ENCODE measurements around the gene SGO2.

Gene SGO2

DNA sequence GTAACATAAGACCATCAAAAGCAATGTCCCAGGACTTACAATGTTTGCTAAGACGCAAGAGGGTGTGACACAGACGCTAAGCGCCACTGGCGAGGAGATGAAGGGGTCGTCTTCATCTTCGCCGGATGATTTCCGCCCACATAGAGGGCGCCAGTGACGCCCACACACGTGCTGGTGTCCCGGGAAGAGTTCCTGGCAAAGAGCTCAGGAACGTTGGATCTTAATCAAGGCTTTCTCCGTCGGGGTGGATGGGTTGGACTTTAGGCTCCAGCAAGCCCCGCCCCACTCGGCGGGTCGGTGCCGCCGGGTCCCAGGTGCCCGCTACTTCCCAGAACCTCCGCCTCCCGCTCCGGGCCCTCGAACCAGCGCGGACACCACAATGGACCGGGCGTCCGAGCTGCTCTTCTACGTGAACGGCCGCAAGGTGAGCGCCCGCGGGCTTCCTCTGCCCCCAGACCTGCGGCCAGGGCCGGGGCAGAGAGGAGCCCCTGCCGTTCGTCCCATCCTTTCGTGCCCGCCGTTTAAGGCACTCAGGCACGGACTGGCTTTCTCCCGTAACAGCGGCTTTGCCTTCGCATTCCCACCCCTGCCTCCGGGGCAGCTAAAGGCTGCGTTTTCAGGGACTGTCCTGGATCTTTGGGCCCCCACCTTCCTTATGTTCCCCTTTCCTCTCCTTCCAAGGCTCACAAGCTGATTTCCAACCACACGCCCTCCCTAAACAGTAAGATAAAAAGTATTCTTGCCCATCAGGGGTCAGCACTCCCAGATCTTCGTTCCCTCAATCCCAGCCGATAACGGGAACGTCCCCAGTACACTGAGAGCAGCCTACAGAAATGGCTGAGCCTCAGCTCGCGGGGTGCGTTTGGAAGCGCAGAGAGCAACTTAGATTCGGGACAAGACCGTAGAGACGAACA is 60.0 kb downstream of the SGO2 start, which contains the start of gene AOX1:
TSS of gene AOX1 (plus strand) at position 285 of the 914 bp plus-strand sequence. CDS start at position 380, 95 bp downstream.
- TF ChIP-seq, protein P1, sequence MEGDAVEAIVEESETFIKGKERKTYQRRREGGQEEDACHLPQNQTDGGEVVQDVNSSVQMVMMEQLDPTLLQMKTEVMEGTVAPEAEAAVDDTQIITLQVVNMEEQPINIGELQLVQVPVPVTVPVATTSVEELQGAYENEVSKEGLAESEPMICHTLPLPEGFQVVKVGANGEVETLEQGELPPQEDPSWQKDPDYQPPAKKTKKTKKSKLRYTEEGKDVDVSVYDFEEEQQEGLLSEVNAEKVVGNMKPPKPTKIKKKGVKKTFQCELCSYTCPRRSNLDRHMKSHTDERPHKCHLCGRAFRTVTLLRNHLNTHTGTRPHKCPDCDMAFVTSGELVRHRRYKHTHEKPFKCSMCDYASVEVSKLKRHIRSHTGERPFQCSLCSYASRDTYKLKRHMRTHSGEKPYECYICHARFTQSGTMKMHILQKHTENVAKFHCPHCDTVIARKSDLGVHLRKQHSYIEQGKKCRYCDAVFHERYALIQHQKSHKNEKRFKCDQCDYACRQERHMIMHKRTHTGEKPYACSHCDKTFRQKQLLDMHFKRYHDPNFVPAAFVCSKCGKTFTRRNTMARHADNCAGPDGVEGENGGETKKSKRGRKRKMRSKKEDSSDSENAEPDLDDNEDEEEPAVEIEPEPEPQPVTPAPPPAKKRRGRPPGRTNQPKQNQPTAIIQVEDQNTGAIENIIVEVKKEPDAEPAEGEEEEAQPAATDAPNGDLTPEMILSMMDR (IDR thresholded peaks at IDR 0.05; ENCODE audit: low read depth, low read length): peak; percentile 48
- Histone ChIP-seq H3K4me3 (ENCODE audit: low read depth, low read length) (peak within 1 kb of the TSS; percentile 61), H3K36me3 (no peaks in the 10 kb centered on the region), H3K4me1 (no peaks in the 10 kb centered on the region), H3K9me3 (no peaks in the 10 kb centered on the region), H3K27me3 (no peaks in the 10 kb centered on the region)
- peak; percentile 51 for DNase-seq

DNA sequence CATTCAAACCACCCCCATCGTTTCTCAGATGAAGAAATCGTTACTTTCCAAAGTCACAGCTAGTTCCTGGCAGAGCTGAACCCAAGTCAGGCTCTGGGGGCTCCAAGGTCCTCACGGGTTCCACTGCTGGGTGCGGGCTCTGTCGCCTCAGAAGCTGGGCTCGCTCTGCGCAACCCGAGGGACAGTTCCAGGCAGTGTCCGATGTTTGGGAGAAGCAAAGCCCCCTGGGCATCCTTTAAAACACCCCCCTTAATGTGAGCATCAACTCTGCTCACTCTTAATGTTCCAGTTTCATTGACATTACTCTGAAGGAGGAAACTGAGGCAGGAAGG is 60.6 kb downstream of the SGO2 start:
- TF ChIP-seq, protein P1 (IDR thresholded peaks at IDR 0.05; ENCODE audit: low read depth, low read length): no peak
- Histone ChIP-seq H3K4me3 (ENCODE audit: low read depth, low read length) (peak overlapping the region; percentile 61; the same call in 1 of the 2 replicates), H3K27me3 (no peaks in the 10 kb centered on the region), H3K4me1 (no peaks in the 10 kb centered on the region), H3K36me3 (no peaks in the 10 kb centered on the region), H3K9me3 (no peaks in the 10 kb centered on the region)
- no peak for DNase-seq

DNA sequence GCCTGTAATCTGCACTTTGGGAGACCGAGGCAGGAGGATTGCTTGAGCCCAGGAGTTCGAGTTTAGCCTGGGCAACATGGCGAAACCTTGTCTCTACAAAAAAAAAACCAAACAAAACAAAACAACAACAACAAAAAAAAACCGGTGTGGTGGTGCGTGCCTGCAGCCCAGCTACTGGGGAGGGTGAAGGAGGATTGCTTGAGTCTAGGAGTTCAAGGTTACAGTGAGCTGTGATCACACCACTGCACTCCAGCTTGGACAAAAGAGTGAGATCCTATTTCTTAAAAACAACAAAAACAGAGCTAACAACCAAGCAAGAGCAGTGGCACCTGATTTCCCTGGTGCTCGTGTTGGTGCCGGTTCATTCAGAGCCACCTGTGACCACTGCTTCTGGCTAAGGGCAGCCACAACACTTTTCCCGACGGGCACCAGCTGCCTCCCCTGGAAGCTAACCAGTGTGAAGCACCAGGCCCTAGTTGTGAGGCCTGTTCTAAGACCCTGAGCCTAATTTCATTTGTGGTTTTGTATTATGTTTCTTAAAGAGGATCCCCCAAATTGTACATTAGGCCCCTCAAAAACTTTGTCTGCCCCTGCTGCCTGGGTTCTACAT is 61.1 kb downstream of the SGO2 start:
- H3K9me3 ChIP-seq: no peaks in the 10 kb centered on the region
- no peaks in the 10 kb centered on the region for H3K4me1 ChIP-seq
- no peaks in the 10 kb centered on the region for H3K36me3 ChIP-seq
- no peak overlapping the region for H3K4me3 ChIP-seq (ENCODE audit: low read depth, low read length)
- no peak for DNase-seq
- TF ChIP-seq, protein P1 (IDR thresholded peaks at IDR 0.05; ENCODE audit: low read depth, low read length): no peak
- H3K27me3 ChIP-seq: no peaks in the 10 kb centered on the region

DNA sequence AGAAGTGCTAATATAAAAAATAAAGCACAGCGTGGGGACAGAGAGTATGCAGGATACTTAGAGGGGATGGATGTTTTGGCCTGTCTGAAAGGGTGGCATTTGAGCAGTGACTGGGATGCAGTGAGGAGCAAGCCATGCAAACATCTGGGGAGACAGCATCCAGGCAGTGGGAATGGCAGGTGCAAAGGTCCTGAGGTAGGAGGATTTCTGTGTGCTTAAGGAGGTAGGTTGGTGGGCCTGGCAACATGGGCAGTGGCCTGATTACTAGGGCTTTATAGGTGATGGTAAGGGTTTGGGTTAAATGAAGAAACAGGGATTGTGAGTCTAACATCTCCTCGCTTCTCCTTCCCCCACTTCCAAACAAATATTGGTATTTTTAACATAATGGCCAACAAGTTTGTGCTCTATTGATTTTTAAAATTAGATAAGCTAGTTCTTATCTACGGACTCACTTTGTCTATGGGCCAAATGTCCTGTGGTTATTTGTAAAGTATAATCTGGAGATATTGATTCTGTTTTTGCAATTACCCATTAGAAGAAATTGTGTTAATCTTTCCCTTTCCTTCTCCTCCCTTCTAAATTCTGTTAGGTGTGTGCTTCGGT is 62.2 kb downstream of the SGO2 start:
- H3K9me3 ChIP-seq: no peaks in the 10 kb centered on the region
- TF ChIP-seq, protein P1 (IDR thresholded peaks at IDR 0.05; ENCODE audit: low read depth, low read length): no peak

DNA sequence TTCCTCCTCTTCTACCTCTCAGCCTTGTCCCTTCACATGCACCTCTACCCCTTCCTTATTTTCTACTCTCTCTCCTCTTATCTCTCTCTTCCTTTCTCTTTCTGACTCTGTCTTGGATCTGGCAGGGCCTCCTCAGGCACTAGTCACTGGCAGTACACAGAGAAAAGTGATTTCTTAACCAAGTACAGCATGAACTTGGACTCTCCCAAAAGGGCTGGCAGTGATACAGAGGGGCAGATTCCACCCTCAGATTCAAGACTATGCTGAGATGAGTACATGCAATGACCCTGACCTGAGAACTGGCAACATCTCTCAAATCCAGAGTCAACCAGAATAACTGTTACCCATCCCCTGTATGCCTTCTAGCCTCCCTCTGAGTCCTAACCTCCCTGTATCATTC is 64.1 kb downstream of the SGO2 start:
- no peak overlapping the region for H3K4me3 ChIP-seq (ENCODE audit: low read depth, low read length)
- TF ChIP-seq, protein P1 (IDR thresholded peaks at IDR 0.05; ENCODE audit: low read depth, low read length): no peak
- no peaks in the 10 kb centered on the region for H3K36me3 ChIP-seq
- H3K27me3 ChIP-seq: no peaks in the 10 kb centered on the region
- no peaks in the 10 kb centered on the region for H3K4me1 ChIP-seq
- no peaks in the 10 kb centered on the region for H3K9me3 ChIP-seq
- no peak for DNase-seq

More for the DNA sequence above, 62.2 kb downstream of the SGO2 start:
- H3K36me3 ChIP-seq: no peaks in the 10 kb centered on the region
- H3K4me3 ChIP-seq (ENCODE audit: low read depth, low read length): no peak overlapping the region
- H3K4me1 ChIP-seq: no peaks in the 10 kb centered on the region
- H3K27me3 ChIP-seq: no peaks in the 10 kb centered on the region
- no peak for DNase-seq

Data from BE2C (cell line).